Activated T-helper 1 cell treated with anti-CD3 and anti-CD28 coated beads, Interleukin-2, amount 50 U/mL, for 16 hours (primary cell): Measurements from ENCODE around the gene GRIK4.
"Not testable (repeated sequence)": the region's sequence is repeated elsewhere in the genome, so short reads cannot be mapped to it uniquely, and the experiment has no call there.

Source experiments
- DNase-seq, 2 donors: peaks; one replicate each; pipeline ENCODE4 v3.0.0-alpha.2; 2020; ENCODE audit warnings: low read depth in 1 of 2, low spot score in 1 of 2

Gene GRIK4

GRCh38 chr11:120722524-120722923 is 211.0 kb downstream of the GRIK4 start:
- DNase-seq = no peak

GRCh38 chr11:120723751-120724150 is 212.2 kb downstream of the GRIK4 start:
- no peak for DNase-seq

- DNase-seq = no peak
These were observed 216.2 kb downstream of the GRIK4 start for GRCh38 chr11:120727752-120728151.

- no peak for DNase-seq
These were observed 223.5 kb downstream of the GRIK4 start for GRCh38 chr11:120735035-120735434.

- DNase-seq = no peak
These were observed 227.0 kb downstream of the GRIK4 start for GRCh38 chr11:120738516-120739046.

- DNase-seq = no peak
These were observed 228.2 kb downstream of the GRIK4 start for GRCh38 chr11:120739780-120740179.

- DNase-seq = no peak
These were observed 228.8 kb downstream of the GRIK4 start for GRCh38 chr11:120740380-120740779.

GRCh38 chr11:120744016-120744994 is 232.8 kb downstream of the GRIK4 start:
- DNase-seq = no peak

- no peak for DNase-seq
These were observed 234.8 kb downstream of the GRIK4 start for GRCh38 chr11:120746376-120746775.

- no peak for DNase-seq
These were observed 235.5 kb downstream of the GRIK4 start for GRCh38 chr11:120746836-120747609.

GRCh38 chr11:120747850-120748814 is 236.6 kb downstream of the GRIK4 start:
- no peak for DNase-seq

- DNase-seq = no peak
These were observed 237.8 kb downstream of the GRIK4 start for GRCh38 chr11:120749395-120749794.

- no peak for DNase-seq
These were observed 239.3 kb downstream of the GRIK4 start for GRCh38 chr11:120750647-120751549.

- no peak for DNase-seq
These were observed 240.0 kb downstream of the GRIK4 start for GRCh38 chr11:120751550-120751949.

- no peak for DNase-seq
These were observed 241.1 kb downstream of the GRIK4 start for GRCh38 chr11:120752668-120753067.

- DNase-seq = no peak
These were observed 245.4 kb downstream of the GRIK4 start for GRCh38 chr11:120756931-120757330.

GRCh38 chr11:120759046-120759445 is 247.5 kb downstream of the GRIK4 start:
- no peak for DNase-seq

- not testable (repeated sequence) for DNase-seq
These were observed 254.2 kb downstream of the GRIK4 start for GRCh38 chr11:120765710-120766109.

- DNase-seq = no peak
These were observed 254.8 kb downstream of the GRIK4 start for GRCh38 chr11:120766318-120766717.

GRCh38 chr11:120768949-120769348 is 257.4 kb downstream of the GRIK4 start:
- DNase-seq = no peak
